NOMO-1 treated with dmso at 0.1 percent for 144 hours (cell line): ENCODE results near the gene IL31RA.
A peak's percentile ranks its signal among the peaks of the same experiment; 100 is the strongest.
"Not testable (repeated sequence)": the region's sequence is repeated elsewhere in the genome, so short reads cannot be mapped to it uniquely, and the experiment has no call there.

Experiments
- DNase-seq: peaks from one replicate; lab custom pipeline; 2025; ENCODE audit not compliant: unreplicated experiment; lab: John Stamatoyannopoulos, UW

The IL31RA gene

DNA sequence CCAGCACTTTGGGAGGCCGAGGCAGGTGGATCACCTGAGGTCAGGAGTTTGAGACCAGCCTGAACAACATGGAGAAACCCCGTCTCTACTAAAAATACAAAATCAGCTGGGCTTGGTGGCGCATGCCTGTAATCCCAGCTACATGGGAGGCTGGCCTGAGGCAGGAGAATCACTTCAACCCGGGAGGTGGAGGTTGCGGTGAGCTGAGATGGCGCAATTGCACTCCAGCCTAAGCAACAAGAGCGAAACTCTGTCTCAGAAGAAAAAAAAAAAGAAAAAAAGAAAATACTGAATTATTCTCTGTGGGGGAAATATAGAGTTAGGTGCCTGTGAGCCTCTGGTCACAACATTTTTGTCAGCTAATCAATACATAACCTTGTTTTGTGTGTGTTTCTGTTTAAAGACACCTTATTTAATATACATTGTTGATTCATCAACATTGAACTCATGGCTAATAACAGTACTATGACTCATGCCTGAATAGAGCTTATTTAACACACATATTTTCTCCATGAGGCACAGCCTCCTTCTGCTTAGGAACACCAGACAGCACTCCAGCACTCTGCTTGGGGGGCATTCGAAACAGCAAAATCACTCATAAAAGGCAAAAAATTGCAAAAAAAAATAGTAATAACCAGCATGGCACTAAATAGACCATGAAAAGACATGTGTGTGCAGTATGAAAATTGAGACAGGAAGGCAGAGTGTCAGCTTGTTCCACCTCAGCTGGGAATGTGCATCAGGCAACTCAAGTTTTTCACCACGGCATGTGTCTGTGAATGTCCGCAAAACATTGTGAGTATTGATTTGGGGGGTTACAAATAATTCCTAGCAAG is at the start of gene IL31RA:
Gene IL31RA (plus strand): TSS at position 519 of the 836 bp plus-strand sequence. CDS start 214 bp downstream, at position 733.
- DNase-seq: peak; percentile 48

DNA sequence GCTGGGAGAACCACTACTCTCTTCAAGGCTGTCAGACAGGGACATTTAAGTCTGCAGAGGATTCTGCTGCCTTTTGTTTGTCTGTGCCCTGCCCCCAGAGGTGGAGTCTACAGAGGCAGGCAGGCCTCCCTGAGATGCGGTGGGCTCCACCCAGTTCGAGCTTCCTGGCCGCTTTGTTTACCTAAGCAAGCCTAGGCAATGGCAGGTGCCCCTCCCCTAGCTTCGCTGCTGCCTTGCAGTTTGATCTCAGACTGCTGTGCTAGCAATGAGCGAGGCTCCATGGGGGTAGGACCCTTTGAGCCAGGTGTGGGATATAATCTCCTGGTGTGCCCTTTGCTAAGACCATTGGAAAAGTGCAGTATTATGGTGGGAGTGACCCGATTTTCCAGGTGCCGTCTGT is 42.3 kb upstream of the IL31RA start:
- DNase-seq: not testable (repeated sequence)

DNA sequence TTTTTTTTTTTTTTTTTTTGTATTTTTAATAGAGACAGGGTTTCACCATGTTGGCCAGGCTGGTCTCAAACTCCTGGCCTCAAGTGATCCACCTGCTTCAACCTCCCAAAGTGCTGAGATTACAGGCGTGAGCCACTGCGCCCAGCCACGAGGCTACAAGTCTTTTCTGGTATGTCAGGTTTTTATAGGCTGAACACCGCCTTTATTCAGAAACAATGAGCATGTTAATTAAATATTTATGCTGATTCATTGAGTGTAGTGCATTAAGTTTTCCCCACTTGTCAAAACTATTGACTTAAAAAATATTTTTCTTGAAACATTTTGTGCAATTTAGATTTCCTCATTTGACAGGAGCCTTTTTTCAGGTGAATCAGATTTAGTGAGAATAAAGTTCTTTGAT is 35.2 kb upstream of the IL31RA start:
- DNase-seq: not testable (repeated sequence)

DNA sequence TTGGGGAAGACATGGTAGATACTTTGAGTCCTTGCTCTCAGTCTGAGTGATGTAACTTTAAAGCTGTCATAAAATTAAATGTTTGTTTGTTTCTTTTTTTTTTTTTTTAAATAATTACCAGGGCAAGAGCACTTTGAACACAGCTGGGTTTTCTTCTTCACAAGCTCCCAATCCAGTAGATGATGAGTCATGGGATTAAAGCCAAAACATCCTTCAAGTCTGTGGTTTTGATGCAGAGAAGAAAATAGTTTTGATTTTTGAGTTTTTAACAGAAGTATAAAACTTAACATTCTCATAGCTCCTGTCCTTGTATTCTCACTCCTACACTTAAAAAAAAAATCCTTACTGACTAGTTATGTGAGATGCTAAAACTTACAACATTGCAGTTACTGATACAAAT is 34.8 kb upstream of the IL31RA start:
- no peak for DNase-seq

DNA sequence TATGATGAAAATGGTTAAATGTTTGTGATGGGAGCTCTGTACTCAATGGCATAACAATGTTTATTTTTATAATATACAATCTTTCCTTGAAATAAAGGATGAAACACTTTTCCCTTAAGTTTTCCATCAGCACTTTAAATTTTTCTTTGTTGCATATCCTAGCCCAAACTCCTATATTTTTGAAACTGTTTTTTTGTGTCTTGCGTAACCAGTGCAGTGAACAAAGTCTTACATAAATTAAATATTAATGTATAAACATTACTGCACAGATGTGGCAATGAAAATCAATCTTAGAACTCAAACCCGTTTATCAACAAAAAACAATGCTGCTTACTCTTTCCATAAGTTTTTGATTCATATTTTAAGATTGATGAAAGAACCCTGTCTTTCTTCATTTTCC is 34.1 kb upstream of the IL31RA start:
- no peak for DNase-seq

DNA sequence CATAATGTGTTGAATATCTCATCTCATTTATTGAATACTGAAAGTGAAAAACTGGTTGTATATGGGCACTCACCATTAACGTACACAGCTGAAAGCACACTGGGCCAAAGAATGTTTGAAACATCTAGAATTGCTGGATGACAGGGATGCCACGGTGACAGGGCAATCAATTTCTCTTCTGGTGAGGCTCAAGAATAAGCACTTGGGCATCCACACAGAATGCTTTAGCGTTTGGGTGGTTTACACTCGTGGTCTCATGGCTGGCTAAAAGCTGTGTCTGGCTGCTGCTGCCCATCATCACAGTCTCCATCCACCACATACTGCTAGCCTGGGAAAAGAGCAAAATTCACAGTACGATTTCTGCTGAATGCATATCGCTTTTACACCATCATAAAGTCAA is 30.7 kb upstream of the IL31RA start:
- no peak for DNase-seq

DNA sequence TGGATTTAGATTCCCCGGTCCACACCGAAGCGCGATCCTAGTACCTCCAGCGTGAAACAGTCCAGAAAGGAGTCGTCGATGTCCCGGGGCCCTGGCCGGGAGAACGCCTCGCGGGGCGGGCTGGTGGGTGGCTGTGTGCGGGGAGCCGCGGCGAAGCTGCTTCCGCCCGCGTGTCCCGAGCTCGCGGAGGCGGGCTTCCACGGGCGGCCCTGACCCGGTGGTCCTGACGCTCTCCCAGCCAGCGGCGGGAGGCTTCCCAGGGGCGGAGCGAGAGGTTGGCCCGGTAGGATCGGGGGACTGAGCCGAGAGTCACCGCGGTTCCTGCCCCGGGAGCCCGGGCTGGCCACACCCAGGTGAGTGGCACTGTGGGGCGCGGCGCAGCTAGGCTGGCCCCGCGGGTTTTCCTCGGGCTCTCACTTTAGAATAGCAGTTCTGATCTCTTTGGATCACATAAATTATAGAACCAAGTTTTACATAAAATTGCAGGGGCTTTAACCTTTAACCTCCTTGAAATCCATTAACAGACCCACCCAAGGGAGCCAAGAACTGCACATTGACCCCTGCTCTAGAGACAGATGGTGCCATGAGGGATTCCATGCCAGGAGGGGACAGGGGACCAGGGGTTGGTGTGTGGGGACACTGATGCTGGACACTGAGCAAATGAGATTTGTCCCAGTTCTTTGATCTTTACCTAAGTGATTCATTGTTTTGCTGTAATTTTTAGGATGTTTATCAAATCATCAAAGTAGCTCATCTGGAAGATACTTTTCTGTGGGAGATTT is 29.2 kb upstream of the IL31RA start:
- DNase-seq: no peak

DNA sequence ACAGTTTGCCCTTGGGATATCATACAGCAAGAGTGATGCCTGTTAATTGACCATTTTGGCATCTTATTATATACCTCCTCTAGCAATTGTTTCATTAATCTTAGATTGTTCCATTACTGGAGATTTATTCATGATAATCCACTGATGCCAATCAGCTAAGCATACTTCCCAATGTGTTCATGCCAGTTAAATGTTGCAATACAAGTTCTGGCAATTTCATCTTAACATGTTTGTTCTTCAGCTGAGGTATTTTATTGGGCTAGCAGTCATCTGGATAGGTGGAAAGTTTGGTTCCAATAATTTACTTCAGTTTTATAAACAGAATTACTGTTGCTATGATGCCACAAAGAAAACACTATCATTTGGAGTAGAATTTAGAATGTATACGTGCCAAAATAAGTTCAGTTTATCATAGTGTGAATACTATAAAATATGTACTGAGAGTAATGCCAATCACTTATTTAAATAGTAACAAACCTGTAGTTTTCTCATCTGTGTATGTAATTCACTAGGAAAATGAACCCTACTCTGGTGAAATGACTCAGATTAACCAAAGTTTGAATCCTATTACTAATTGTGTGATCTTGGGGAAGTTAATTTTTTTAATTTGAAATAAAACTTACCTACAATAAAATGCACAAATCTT is 27.9 kb upstream of the IL31RA start:
- no peak for DNase-seq

DNA sequence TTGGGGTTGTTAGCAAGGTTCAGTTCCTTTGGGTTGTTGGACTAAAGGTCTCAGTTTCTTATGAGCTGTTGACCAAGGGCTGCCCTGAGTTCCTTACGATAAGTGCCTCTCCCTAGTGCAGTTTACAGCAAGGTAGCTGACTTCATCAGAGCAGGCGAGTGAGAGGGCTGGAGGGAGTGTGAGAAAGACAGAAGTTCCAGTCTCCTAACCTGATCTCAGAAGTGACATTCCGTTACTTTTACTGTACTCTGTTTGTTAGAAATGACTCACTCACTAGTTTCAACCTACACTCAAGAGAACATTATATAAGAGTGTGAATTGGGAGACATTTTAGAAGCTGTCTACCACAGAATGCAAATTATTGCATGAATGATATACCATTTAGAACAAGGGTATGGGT is 21.2 kb upstream of the IL31RA start:
- DNase-seq: no peak

DNA sequence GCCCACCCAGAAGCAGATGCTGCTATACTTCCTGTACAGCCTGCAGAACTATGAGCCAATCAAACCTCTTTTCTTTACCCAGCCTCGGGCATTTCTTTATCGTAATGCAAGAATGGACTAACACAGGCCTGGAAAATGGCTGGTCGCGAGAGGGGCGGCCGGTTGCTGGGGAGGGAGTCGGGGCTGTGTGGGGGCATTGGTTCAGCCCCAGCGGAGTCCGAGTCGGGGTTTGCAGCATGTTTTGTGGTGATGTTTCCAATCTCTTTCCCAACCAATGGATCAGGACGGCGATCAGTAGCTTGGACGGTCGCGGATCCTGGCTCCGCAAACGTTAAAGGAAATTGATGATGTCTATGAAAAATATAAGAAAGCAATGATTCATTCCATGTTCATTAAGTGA is 18.7 kb upstream of the IL31RA start:
- DNase-seq: no peak

DNA sequence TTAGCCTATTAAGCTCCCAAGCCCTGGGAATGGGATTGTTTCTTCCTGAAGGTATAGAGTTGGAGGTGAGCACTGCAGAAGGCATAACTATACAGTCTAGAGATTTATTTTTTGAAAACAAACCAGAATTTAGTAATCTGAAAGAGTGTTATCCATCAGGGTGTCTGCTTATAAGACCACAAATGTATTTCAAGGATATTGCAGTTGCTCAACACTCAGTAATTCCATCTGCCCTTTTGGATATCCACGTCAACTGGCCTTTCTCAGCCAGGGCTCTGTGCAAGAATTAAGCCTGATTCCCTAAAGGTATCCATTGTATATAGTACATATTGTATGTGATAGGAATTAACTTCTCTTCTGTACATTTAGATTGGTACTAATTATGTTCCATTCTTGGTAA is 15.0 kb upstream of the IL31RA start:
- DNase-seq: no peak

DNA sequence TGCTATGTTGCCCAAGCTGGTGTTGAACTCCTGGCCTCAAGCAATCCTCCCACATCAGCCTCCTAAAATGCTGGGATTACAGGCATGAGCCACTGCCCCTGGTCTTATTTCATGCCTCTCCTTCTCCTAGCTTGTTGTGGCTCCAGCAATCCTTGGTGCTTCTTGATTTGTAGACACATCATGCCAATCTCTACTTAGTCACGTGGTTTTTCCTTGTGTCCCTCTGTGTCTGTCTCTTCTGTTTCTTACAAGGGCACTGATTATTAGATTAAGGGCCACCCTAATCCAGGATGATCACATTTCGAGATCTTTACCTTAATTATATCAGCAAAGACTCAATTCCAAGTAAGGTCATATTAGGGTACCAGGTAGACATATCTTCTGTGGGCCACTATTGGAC is 9.2 kb upstream of the IL31RA start:
- DNase-seq: no peak

DNA sequence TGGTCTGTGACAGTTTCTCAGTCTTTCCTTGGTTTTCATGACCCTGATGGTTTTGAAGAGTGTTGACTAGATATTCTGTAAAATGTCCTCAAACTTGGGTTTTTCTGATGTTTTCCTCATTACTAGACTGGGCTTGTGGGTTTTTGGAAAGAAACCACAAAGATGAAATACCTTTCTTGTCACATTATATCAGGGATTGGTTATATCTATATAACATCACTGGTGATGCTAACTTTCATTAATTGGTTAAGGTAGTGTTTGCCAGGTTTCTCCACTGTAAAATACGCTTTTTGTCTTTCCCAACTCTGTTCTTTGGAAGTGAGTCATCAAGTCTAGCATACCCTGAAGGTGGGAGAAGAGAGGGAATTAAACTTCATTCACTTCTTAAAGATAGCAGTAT is 3.3 kb upstream of the IL31RA start:
- no peak for DNase-seq

DNA sequence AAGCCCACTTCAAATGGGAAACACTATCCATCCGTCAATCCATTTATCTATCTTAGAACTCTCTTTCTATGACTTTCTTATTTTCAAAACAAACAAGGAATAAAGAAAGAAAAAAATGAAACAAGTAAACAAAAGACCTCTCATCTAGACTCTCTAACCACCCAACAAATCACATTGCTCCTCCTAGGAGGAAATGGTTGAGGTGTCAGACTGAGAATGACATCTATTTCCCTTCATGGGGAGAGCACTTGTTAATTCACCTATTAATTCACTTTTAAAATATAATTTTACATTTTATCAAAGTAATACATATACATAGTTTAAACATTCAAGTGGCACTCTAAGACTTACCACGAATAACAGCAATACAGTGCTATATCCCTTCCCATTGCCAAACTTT is 2.4 kb upstream of the IL31RA start:
- DNase-seq: no peak

DNA sequence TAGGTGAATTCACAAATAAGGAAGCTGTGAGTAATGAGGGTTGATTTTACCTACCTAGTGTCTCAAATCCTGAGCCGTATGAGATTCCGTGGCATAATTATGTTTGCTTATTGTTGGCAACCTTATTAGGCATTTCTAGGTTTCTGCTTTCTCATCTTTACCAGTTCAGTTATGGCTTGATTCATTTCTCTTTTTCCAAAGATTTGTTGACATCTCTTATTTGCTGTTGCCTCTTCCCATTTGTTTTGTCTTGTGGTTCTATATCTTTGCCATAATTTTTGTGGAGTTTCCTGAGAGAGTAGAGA is 470 bp downstream of the IL31RA start:
- no peak for DNase-seq

DNA sequence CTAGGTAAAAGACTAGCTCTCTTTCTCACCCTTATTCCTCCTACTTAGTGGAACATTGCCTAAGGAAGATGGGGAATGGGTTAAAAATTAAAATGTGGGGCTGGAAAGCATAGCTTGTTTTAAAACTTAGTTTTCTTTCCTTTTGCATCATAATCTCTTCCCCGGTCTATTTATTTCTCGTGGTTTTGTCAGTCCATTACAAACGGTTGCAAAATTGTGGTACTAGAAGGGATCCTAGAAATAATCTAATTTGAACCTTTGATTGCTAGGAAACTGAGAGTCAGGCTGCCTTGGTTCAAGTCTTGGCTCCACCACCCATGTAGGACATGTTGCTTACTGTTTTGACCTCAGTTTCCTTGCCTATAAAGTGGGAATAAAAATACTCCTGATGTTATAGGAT is 1.3 kb downstream of the IL31RA start:
- peak; percentile 19 for DNase-seq

DNA sequence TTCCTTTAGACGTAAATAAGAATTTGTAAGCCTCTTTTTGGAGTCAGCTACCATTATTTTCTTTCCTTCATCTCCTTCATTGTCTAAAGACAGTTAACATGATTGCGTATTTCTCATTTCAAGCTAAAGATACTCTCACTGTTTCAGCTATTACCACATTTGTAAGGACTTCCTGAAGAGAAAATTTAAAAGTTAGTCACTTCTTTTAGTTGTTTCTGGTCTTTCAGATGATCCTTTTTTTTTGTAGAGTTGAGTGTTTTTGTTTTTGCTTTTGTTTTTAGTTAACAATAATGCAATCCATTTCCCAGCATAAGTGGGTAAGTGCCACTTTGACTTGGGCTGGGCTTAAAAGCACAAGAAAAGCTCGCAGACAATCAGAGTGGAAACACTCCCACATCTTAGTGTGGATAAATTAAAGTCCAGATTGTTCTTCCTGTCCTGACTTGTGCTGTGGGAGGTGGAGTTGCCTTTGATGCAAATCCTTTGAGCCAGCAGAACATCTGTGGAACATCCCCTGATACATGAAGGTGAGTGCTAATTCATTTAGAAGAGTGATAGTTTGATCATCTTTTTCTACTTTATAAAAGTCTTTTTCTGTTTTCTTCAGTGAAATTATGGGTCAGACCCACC is 2.0 kb downstream of the IL31RA start:
- DNase-seq: peak; percentile 22

DNA sequence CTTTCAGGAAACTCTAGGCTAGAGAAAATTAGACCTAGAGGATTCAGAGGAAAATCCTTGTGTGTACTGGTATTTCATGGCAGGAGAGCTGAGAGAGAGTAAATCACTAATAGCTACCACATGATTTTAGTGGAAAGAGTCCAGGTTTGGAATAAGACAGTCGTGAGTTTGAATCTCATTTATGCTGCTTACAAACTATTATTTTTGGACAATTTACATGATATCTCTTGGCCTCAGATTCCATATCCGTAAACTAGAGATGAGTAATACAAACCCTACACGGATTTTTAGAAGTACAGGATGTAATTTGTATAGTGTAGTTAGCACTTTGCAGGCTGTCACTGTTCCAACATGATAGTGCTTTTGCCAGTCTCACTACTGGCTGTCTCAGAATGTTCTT is 2.7 kb downstream of the IL31RA start:
- DNase-seq: no peak

DNA sequence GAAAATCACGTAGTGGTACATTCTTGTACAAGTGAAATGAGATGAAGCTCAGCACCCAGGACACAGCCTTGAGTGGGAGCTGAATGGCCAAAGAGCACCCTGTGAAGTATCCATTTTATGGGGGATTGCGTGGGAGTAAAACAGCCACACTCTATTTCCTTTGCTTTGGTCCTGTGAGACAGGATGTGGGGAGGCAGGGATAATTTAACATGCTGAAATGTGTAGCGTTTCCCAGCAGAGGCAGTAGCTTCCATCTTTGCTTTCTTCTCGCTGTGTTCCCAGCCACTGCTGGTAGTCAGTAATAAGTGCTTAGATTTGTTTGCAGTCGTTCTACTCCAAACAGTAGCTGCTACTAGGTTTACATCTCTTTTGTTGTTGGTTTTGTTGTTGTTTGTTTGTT is 4.4 kb downstream of the IL31RA start:
- DNase-seq: peak; percentile 13

DNA sequence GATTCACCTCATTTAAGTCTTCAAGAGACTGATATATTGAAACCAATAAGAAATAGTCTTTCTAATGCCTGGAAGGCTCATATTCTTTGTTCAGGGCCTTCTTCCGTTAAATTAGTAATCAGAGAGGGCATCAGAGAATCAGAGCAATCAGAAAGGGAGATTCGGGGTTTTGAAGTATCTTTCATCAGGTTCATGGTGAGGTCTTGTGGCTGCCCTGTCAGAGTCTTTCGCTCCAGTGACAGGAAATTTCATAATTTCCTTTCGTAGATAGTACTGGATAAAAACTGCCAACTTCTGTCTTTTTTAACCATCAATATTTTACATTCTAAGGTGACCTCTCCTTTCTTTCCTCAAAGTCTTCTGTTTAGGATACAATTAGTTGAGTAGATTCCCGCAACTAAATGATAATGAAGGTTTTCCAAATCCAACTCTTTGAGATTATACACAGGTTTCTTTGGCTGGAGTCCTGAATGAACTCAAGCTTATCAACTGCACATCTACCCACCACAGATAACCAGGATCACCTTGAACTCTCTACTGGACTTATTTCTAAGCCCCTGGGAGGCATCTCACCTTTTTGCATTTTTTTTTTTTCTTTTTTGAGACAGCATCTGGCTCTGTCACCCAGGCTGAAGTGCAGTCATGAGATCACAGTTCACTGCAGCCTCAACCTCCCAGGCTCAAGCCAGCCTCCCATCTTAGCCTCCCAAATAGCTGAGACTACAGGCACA is 5.5 kb downstream of the IL31RA start:
- DNase-seq: peak; percentile 79

DNA sequence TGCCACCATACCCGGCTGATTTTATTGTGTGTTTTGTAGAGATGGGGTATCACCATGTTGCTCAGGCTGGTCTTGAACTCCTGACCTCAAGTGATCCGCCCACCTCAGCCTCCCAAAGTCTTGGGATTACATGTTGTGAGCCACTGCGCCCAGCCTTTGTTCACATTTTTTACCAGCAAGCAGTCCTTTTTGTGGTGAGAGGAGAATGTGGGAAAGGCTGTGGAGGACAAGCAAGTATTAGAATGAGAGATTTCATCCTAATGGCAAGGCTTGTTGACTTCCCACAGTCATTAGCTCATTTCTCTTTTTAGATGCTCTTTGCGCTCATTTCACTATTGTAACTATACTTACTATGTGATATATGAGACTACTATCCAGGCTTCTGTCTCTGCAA is 6.1 kb downstream of the IL31RA start:
- DNase-seq: no peak
